HEK293 (cell line): ENCODE data around the gene DTX3L.

ENCODE experiments used
- AEBP2 ChIP-seq: fragments of 450-650 bp; formaldehyde crosslinking; IDR thresholded peaks from 2 replicates; pipeline ENCODE4 v1.5.1; 2016; ENCODE audit warnings: missing biosample characterization, missing genetic modification characterization, borderline replicate concordance
- CTCF ChIP-seq: fragments of 450-650 bp; formaldehyde crosslinking; IDR thresholded peaks from 2 replicates; pipeline ENCODE4 v1.5.1; 2016; ENCODE audit warnings: missing biosample characterization, missing genetic modification characterization
- KLF17 ChIP-seq: fragments of 450-650 bp; formaldehyde crosslinking; IDR thresholded peaks from 2 replicates; pipeline ENCODE4 v1.5.1; 2016; ENCODE audit warnings: missing biosample characterization, missing genetic modification characterization
- MZF1 ChIP-seq: fragments of 450-650 bp; formaldehyde crosslinking; IDR thresholded peaks from 2 replicates; pipeline ENCODE4 v1.5.1; 2017; ENCODE audit warnings: missing biosample characterization, missing genetic modification characterization, borderline replicate concordance
- YY1 ChIP-seq: fragments of 450-650 bp; formaldehyde crosslinking; IDR thresholded peaks from 2 replicates; pipeline ENCODE4 v1.5.1; 2018; ENCODE audit warnings: missing biosample characterization, missing genetic modification characterization
- ZBTB7A ChIP-seq: fragments of 450-650 bp; formaldehyde crosslinking; IDR thresholded peaks from 2 replicates; pipeline ENCODE4 v1.5.1; 2016; ENCODE audit warnings: low read depth, missing biosample characterization, missing genetic modification characterization
- ZFHX2 ChIP-seq: fragments of 450-650 bp; formaldehyde crosslinking; conservative IDR thresholded peaks from 2 replicates; pipeline ENCODE4 v1.5.1; 2016; ENCODE audit warnings: missing biosample characterization, missing genetic modification characterization
- ZNF114 ChIP-seq: fragments of 450-650 bp; formaldehyde crosslinking; IDR thresholded peaks from 2 replicates; pipeline ENCODE4 v1.5.0; 2017; ENCODE audit warnings: missing biosample characterization, missing genetic modification characterization
- ZNF133 ChIP-seq: fragments of 450-650 bp; formaldehyde crosslinking; IDR thresholded peaks from 2 replicates; pipeline ENCODE4 v1.5.1; 2016; ENCODE audit warnings: missing biosample characterization, missing genetic modification characterization
- ZNF140 ChIP-seq: fragments of 450-650 bp; formaldehyde crosslinking; IDR thresholded peaks from 2 replicates; pipeline ENCODE4 v1.5.1; 2016; ENCODE audit warnings: missing biosample characterization, missing genetic modification characterization
- ZNF155 ChIP-seq: fragments of 450-650 bp; formaldehyde crosslinking; IDR thresholded peaks from 2 replicates; pipeline ENCODE4 v1.5.1; 2016; ENCODE audit warnings: missing biosample characterization, missing genetic modification characterization
- ZNF169 ChIP-seq: fragments of 450-650 bp; formaldehyde crosslinking; IDR thresholded peaks from 2 replicates; pipeline ENCODE4 v1.5.1; 2016; ENCODE audit warnings: missing biosample characterization, missing genetic modification characterization
- ZNF174 ChIP-seq: fragments of 450-650 bp; formaldehyde crosslinking; IDR thresholded peaks from 2 replicates; pipeline ENCODE4 v1.5.0; 2017; ENCODE audit warnings: missing biosample characterization, mild to moderate bottlenecking, missing genetic modification characterization
- ZNF280C ChIP-seq: fragments of 450-650 bp; formaldehyde crosslinking; IDR thresholded peaks from 2 replicates; pipeline ENCODE4 v1.5.1; 2016; ENCODE audit warnings: missing biosample characterization, missing genetic modification characterization
- ZNF341 ChIP-seq: fragments of 450-650 bp; formaldehyde crosslinking; IDR thresholded peaks from 2 replicates; pipeline ENCODE4; 2016; ENCODE audit warnings: low read depth, missing biosample characterization, missing genetic modification characterization
- ZNF366 ChIP-seq: fragments of 450-650 bp; formaldehyde crosslinking; conservative IDR thresholded peaks from 2 replicates; pipeline ENCODE4 v1.5.1; 2016; ENCODE audit warnings: missing biosample characterization, missing genetic modification characterization
- ZNF391 ChIP-seq: fragments of 450-650 bp; formaldehyde crosslinking; IDR thresholded peaks from 2 replicates; pipeline ENCODE4 v1.5.1; 2016; ENCODE audit warnings: low read depth, missing biosample characterization, missing genetic modification characterization, borderline replicate concordance
- ZNF530 ChIP-seq: fragments of 450-650 bp; formaldehyde crosslinking; IDR thresholded peaks from 2 replicates; pipeline ENCODE4 v1.5.1; 2016; ENCODE audit warnings: low read depth, missing biosample characterization, missing genetic modification characterization
- ZNF610 ChIP-seq: fragments of 450-650 bp; formaldehyde crosslinking; IDR thresholded peaks from 2 replicates; pipeline ENCODE4 v1.5.1; 2016; ENCODE audit warnings: missing biosample characterization, missing genetic modification characterization, borderline replicate concordance
- ZNF658 ChIP-seq: fragments of 450-650 bp; formaldehyde crosslinking; IDR thresholded peaks from 2 replicates; pipeline ENCODE4; 2016; ENCODE audit warnings: missing biosample characterization, missing genetic modification characterization
- ZNF704 ChIP-seq: fragments of 450-650 bp; formaldehyde crosslinking; IDR thresholded peaks from 2 replicates; pipeline ENCODE4 v1.5.1; 2016; ENCODE audit warnings: missing biosample characterization, missing genetic modification characterization
- ZNF747 ChIP-seq: fragments of 450-650 bp; formaldehyde crosslinking; IDR thresholded peaks from 2 replicates; pipeline ENCODE4 v1.5.1; 2016; ENCODE audit warnings: missing biosample characterization, missing genetic modification characterization
- ZNF768 ChIP-seq: fragments of 450-650 bp; formaldehyde crosslinking; IDR thresholded peaks from 2 replicates; pipeline ENCODE4 v1.5.1; 2018; ENCODE audit warnings: missing biosample characterization, mild to moderate bottlenecking, missing genetic modification characterization
- ZNF830 ChIP-seq: fragments of 450-650 bp; IDR thresholded peaks from 2 replicates; pipeline ENCODE4 v1.5.0; 2018; ENCODE audit warnings: missing biosample characterization, missing genetic modification characterization, low read depth, mild to moderate bottlenecking, moderate library complexity
- TF ChIP-seq, protein P1 (sequence below): sonication (generic); formaldehyde crosslinking; IDR thresholded peaks from 2 replicates; pipeline ENCODE4 v1.8.1; 2022; ENCODE audit warnings: mild to moderate bottlenecking, moderate library complexity, missing genetic modification reagents
- TF ChIP-seq, protein P2 (sequence below): fragments of 450-650 bp; formaldehyde crosslinking; IDR thresholded peaks from 2 replicates; pipeline ENCODE4 v1.5.1; 2016; ENCODE audit warnings: missing biosample characterization, missing genetic modification characterization
- TF ChIP-seq, protein P3 (sequence below): fragments of 450-650 bp; formaldehyde crosslinking; IDR thresholded peaks from 2 replicates; pipeline ENCODE4 v1.5.0; 2017; ENCODE audit warnings: missing biosample characterization, missing genetic modification characterization, borderline replicate concordance

The DTX3L gene

GRCh38 chr3:122572940-122573412, 8.8 kb downstream of the DTX3L start (continued):
- TF ChIP-seq ZNF768 (tag by site-specific recombination) (no peak), ZNF747 (tag by site-specific recombination) (no peak), KLF17 (tag by site-specific recombination) (no peak), ZNF391 (no peak), ZFHX2 (tag by site-specific recombination) (no peak), ZNF169 (tag by site-specific recombination) (no peak), ZBTB7A (tag by site-specific recombination) (no peak), CTCF (tag by site-specific recombination) (no peak), AEBP2 (no peak), ZNF658 (no peak), ZNF133 (tag by site-specific recombination) (no peak), ZNF280C (tag by site-specific recombination) (no peak), ZNF155 (tag by site-specific recombination) (no peak), ZNF140 (tag by site-specific recombination) (no peak), ZNF114 (tag by site-specific recombination) (no peak), ZNF830 (no peak), ZNF704 (tag by site-specific recombination) (no peak), ZNF174 (tag by site-specific recombination) (no peak), YY1 (no peak), ZNF530 (no peak), ZNF610 (no peak), ZNF341 (tag by site-specific recombination) (peak; percentile 50), MZF1 (tag by site-specific recombination) (peak; percentile 50; the same call in 1 of the 2 replicates), ZNF366 (tag by site-specific recombination) (0 out of 2 replicates have a peak, but pooled peaks have one; percentile 24)
- TF ChIP-seq, protein P1, sequence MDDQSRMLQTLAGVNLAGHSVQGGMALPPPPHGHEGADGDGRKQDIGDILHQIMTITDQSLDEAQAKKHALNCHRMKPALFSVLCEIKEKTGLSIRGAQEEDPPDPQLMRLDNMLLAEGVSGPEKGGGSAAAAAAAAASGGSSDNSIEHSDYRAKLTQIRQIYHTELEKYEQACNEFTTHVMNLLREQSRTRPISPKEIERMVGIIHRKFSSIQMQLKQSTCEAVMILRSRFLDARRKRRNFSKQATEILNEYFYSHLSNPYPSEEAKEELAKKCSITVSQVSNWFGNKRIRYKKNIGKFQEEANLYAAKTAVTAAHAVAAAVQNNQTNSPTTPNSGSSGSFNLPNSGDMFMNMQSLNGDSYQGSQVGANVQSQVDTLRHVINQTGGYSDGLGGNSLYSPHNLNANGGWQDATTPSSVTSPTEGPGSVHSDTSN (CRISPR knock-in tag) = no peak
- TF ChIP-seq, protein P2, sequence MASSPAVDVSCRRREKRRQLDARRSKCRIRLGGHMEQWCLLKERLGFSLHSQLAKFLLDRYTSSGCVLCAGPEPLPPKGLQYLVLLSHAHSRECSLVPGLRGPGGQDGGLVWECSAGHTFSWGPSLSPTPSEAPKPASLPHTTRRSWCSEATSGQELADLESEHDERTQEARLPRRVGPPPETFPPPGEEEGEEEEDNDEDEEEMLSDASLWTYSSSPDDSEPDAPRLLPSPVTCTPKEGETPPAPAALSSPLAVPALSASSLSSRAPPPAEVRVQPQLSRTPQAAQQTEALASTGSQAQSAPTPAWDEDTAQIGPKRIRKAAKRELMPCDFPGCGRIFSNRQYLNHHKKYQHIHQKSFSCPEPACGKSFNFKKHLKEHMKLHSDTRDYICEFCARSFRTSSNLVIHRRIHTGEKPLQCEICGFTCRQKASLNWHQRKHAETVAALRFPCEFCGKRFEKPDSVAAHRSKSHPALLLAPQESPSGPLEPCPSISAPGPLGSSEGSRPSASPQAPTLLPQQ = no peak
- TF ChIP-seq, protein P3, sequence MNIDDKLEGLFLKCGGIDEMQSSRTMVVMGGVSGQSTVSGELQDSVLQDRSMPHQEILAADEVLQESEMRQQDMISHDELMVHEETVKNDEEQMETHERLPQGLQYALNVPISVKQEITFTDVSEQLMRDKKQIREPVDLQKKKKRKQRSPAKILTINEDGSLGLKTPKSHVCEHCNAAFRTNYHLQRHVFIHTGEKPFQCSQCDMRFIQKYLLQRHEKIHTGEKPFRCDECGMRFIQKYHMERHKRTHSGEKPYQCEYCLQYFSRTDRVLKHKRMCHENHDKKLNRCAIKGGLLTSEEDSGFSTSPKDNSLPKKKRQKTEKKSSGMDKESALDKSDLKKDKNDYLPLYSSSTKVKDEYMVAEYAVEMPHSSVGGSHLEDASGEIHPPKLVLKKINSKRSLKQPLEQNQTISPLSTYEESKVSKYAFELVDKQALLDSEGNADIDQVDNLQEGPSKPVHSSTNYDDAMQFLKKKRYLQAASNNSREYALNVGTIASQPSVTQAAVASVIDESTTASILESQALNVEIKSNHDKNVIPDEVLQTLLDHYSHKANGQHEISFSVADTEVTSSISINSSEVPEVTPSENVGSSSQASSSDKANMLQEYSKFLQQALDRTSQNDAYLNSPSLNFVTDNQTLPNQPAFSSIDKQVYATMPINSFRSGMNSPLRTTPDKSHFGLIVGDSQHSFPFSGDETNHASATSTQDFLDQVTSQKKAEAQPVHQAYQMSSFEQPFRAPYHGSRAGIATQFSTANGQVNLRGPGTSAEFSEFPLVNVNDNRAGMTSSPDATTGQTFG = no peak
